Measurements from ENCODE around the gene KCTD3.

Gene KCTD3

DNA sequence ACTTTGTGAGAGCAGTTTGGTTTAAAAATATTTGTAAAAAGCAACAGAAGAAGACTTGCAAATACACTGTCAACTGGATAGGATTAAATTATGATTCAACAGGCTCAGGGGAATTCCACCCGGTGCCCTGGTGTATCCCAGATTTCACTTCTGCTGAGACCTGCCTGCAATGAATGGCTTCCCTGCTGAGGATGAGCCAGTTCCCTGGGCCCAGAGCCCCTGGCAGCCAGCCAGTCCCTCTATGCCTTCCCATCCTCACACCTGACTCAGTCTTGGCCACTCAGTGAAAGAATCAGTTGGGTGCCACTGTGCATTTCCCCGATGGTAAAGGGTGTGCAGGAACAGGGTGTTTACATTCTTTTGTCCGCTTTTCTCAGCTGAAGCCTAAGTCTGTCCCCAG is 64.4 kb downstream of the KCTD3 start:
- DNase-seq (ENCODE audit: low spot score), result no peak
- in situ Hi-C loops (cut with MboI; ENCODE audit: low sequenced_read_pairs, unreplicated experiment), result no loop called here
- TF ChIP-seq, protein P1, sequence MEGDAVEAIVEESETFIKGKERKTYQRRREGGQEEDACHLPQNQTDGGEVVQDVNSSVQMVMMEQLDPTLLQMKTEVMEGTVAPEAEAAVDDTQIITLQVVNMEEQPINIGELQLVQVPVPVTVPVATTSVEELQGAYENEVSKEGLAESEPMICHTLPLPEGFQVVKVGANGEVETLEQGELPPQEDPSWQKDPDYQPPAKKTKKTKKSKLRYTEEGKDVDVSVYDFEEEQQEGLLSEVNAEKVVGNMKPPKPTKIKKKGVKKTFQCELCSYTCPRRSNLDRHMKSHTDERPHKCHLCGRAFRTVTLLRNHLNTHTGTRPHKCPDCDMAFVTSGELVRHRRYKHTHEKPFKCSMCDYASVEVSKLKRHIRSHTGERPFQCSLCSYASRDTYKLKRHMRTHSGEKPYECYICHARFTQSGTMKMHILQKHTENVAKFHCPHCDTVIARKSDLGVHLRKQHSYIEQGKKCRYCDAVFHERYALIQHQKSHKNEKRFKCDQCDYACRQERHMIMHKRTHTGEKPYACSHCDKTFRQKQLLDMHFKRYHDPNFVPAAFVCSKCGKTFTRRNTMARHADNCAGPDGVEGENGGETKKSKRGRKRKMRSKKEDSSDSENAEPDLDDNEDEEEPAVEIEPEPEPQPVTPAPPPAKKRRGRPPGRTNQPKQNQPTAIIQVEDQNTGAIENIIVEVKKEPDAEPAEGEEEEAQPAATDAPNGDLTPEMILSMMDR (IDR thresholded peaks at IDR 0.05; ENCODE audit: borderline replicate concordance, control extremely low read depth, extremely low read depth, insufficient read depth, missing control alignments), result no peak

DNA sequence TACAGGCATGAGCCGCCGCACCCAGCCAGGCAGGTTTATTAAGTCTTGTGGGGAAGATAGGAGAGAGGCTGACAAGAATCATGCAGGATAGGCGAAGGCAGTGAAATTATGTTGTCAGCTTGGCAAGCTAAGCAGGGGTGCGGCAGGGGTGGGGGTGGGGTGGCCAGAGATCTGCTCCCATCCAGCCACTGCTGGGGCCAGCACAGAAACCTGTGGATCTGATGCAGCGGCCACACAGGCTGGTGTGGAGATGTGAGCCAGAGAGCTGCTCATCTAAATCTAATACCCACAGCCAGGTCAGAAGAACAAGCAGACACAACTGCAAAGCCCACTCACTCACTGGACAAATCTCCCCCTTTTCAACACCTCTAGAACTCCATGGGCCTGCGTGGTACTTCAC is 68.7 kb downstream of the KCTD3 start:
- DNase-seq (ENCODE audit: low spot score), result no peak
- TF ChIP-seq, protein P1 (IDR thresholded peaks at IDR 0.05; ENCODE audit: borderline replicate concordance, control extremely low read depth, extremely low read depth, insufficient read depth, missing control alignments), result no peak
- in situ Hi-C loops (cut with MboI; ENCODE audit: low sequenced_read_pairs, unreplicated experiment), result no loop called here

DNA sequence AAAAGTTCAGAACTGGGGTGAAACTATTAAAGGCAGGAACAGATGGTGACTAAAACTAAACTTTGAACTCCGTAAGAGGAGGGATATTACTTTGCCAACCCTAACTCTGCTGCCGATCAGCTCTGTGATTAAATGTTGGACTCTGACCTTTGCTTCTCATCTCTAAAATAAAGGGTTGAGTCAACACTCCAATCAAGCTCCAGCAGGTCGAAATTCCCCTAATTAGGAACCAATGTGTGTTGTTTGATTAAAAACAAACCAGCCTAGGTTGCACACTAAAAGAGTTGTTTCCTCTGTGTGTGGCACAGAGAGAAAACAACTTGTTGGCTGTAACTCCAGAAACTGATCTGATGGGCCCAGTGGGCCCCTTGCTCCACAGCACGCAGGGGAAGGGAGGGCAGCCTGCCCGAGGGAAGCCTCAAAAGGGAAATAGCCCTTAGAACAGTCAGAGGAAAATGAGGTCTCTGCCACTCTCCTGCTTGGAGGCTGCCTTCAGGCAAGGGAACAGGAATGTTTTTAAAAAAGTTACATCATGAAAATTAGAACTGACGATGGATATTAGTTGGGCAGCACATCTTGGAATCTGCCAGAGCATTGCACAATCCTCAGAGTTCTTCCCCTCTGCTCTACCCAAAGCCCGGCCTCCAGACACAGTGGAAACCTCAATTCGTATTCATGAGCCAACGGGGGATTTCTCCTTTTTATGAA is 69.3 kb downstream of the KCTD3 start:
- TF ChIP-seq, protein P1 (IDR thresholded peaks at IDR 0.05; ENCODE audit: borderline replicate concordance, control extremely low read depth, extremely low read depth, insufficient read depth, missing control alignments), result no peak
- DNase-seq (ENCODE audit: low spot score), result no peak
- in situ Hi-C loops (cut with MboI; ENCODE audit: low sequenced_read_pairs, unreplicated experiment), result no loop called here

DNA sequence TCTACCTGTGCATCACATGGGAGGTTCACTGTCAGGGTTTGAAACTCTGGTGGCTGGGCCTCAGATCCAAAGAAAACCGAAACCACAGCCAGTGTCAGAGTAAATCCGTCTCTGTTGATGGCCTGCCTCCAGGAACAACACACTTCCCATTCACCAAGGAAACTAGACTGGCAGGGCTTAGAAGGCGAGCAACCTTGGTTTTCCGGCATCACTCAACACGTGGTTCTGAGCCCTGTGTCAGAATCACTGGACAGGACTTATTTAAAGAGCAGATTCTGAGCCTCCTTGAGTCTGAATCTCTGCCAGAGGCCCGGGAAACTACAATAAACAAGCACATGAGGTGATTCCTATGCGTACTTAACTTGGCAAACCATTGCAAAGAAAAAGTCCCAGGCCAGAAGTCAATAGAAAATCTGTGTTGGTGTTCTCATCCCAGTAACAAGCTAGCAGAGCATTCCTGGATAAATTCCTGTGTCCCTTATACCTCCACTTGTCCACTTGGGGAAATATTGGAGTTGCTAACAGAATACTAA is 70.0 kb downstream of the KCTD3 start:
- in situ Hi-C loops (cut with MboI; ENCODE audit: low sequenced_read_pairs, unreplicated experiment), result no loop called here
- TF ChIP-seq, protein P1 (IDR thresholded peaks at IDR 0.05; ENCODE audit: borderline replicate concordance, control extremely low read depth, extremely low read depth, insufficient read depth, missing control alignments), result no peak
- DNase-seq (ENCODE audit: low spot score), result no peak

DNA sequence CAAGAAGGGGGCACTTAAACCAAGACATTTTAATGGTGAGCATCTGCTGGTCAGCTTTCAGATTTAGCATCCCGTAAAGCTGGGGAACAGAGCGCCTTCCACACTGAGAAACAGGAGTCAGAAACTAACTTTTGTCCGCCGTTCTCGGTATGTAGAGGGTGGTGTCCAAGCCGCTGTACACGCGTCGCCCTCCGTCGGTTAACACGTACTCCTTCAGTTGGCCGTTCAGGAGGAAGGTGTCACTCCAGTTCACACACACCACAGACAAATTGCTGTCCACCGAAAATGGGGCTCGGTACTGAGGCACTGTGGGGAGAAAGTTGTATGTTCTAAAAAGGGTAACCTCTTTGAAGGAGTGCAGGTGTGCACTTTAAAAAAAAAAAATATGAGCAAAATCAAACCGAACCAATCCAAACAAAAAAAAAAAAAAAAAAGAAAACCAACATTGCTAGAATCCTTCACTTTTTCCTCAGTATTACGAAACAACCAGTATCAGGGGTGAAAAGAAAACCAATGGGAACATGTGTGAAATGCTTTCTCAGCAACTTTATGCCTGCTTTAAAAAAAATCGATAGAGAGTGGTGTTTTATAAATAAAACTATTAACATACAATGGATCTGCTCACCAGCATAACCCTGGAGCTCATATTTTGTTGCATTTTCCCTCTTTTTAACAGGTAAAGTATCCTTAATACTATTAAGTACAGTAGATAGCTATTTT is 73.5 kb downstream of the KCTD3 start:
- TF ChIP-seq, protein P1 (IDR thresholded peaks at IDR 0.05; ENCODE audit: borderline replicate concordance, control extremely low read depth, extremely low read depth, insufficient read depth, missing control alignments), result no peak
- DNase-seq (ENCODE audit: low spot score), result no peak
- in situ Hi-C loops (cut with MboI; ENCODE audit: low sequenced_read_pairs, unreplicated experiment), result no loop called here

DNA sequence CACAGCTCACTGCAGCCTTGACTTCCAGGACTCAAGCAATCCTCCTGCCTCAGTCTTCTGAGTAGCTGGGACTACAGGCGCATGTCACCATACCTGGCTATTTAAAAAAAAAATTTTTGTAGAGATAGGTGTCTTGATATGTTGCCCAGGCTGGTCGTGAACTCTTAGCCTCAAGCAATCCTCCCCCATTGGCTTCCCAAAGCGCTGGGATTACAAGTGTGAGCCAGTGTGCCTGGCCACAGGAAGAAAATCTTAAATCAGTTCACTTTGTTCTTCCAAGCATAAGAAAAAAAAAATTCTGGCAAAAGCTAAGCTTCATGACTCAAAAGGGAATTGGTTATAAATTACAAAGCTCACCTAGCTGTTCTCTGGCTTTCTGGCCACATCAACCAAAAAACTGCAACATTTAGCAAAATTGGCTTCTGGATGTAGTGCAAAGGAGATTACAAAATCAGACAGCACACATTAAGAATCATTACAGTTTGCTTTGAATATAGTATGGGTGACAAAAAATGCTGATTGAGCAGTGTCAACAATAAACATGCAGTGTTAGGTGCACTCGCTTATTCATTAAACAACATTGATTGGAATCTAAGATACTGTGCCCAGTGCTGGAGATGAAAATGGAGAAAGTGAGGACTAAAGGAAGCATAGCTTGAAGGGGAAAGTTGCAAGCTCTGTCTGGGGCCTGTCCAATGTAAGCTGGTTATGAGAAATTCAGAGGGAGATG is 76.7 kb downstream of the KCTD3 start:
- TF ChIP-seq, protein P1 (IDR thresholded peaks at IDR 0.05; ENCODE audit: borderline replicate concordance, control extremely low read depth, extremely low read depth, insufficient read depth, missing control alignments), result no peak
- no peak for DNase-seq (ENCODE audit: low spot score)
- in situ Hi-C loops (cut with MboI; ENCODE audit: low sequenced_read_pairs, unreplicated experiment), result no loop called here

All from GM13976 (cell line).